NB4 (cell line): ENCODE measurements around the gene STX1B.

Source experiments
- CTCF ChIP-seq: IDR thresholded peaks from one replicate; pipeline ENCODE4 v1.5.1; 2012; ENCODE audit warnings: low read depth, low read length
- MYC ChIP-seq: IDR thresholded peaks from 2 replicates; pipeline ENCODE4 v1.6.1; 2011; ENCODE audit warnings: low read depth, low read length
- POLR2A ChIP-seq: IDR thresholded peaks from 2 replicates; pipeline ENCODE4 v1.6.1; 2011; ENCODE audit warnings: mild to moderate bottlenecking; ENCODE audit not compliant: insufficient read length; ENCODE audit errors: extremely low read depth
- TF ChIP-seq, protein P1 (sequence below): IDR thresholded peaks from 2 replicates; pipeline ENCODE4 v1.6.1; 2011; ENCODE audit warnings: low read depth, low read length

GRCh38 chr16:30983898-30984610, 26.4 kb downstream of the STX1B start:
- TF ChIP-seq, protein P1, sequence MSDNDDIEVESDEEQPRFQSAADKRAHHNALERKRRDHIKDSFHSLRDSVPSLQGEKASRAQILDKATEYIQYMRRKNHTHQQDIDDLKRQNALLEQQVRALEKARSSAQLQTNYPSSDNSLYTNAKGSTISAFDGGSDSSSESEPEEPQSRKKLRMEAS, result no peak
- TF ChIP-seq CTCF (no peak), POLR2A (no peak), MYC (no peak)
